GM04503 (cell line): ENCODE results near the gene CLPTM1.
"Not testable (repeated sequence)": the region's sequence is repeated elsewhere in the genome, so short reads cannot be mapped to it uniquely, and the experiment has no call there.

Experiments used
- DNase-seq: peaks from one replicate; pipeline ENCODE4 v3.0.0-alpha.2; 2012; ENCODE audit warnings: low read depth

The CLPTM1 gene

GRCh38 chr19:44954649-44955504 is at the start of gene CLPTM1:
TSS of gene CLPTM1 (plus strand) at chr19:44955380. CDS start at chr19:44955396, 16 bp downstream.
- DNase-seq = peak; percentile 86

GRCh38 chr19:44905437-44906160 is 49.6 kb upstream of the CLPTM1 start, which contains the start of gene APOE:
TSS of gene APOE (plus strand) at chr19:44905796. CDS start at chr19:44906625, 829 bp downstream.
- no peak for DNase-seq

GRCh38 chr19:44907613-44908012 is 47.6 kb upstream of the CLPTM1 start:
- no peak for DNase-seq

- no peak for DNase-seq
Measured at GRCh38 chr19:44908074-44908835, 46.9 kb upstream of the CLPTM1 start.

GRCh38 chr19:44908836-44909261 is 46.3 kb upstream of the CLPTM1 start:
- DNase-seq = no peak

- no peak for DNase-seq
Measured at GRCh38 chr19:44909775-44910174, 45.4 kb upstream of the CLPTM1 start.

- DNase-seq = not testable (repeated sequence)
Measured at GRCh38 chr19:44911896-44912295, 43.3 kb upstream of the CLPTM1 start.

- no peak for DNase-seq
Measured at GRCh38 chr19:44912854-44913253, 42.3 kb upstream of the CLPTM1 start.

- DNase-seq = not testable (repeated sequence)
Measured at GRCh38 chr19:44913512-44914432, 41.4 kb upstream of the CLPTM1 start.

- not testable (repeated sequence) for DNase-seq
Measured at GRCh38 chr19:44914433-44915206, 40.6 kb upstream of the CLPTM1 start, which contains the start of gene APOC1. TSS of gene APOC1 (plus strand) at chr19:44914608. CDS start at chr19:44914892, 284 bp downstream.

GRCh38 chr19:44924243-44924725 is 30.9 kb upstream of the CLPTM1 start:
- DNase-seq = no peak

GRCh38 chr19:44925114-44925891 is 29.9 kb upstream of the CLPTM1 start:
- DNase-seq = no peak

- DNase-seq = not testable (repeated sequence)
Measured at GRCh38 chr19:44926245-44927077, 28.7 kb upstream of the CLPTM1 start.

- DNase-seq = no peak
Measured at GRCh38 chr19:44927746-44928145, 27.4 kb upstream of the CLPTM1 start.

- DNase-seq = no peak
Measured at GRCh38 chr19:44930088-44930487, 25.1 kb upstream of the CLPTM1 start.

GRCh38 chr19:44931541-44931940 is 23.6 kb upstream of the CLPTM1 start:
- no peak for DNase-seq

GRCh38 chr19:44939668-44940067 is 15.5 kb upstream of the CLPTM1 start:
- no peak for DNase-seq

- no peak for DNase-seq
Measured at GRCh38 chr19:44942067-44942571, 13.1 kb upstream of the CLPTM1 start, which contains the start of gene APOC4. TSS of gene APOC4 (plus strand) at chr19:44942237. CDS start at chr19:44942278, 41 bp downstream.
